ENCODE measurements around the gene RAI1. TPM values are rescaled to one million over a fixed set of nuclear protein-coding genes. Genes with fewer than 3 reads are reported as not detected.
A peak's percentile ranks its signal among the peaks of the same experiment; 100 is the strongest.

RAI1 gene
- total RNA-seq, 2 experiments from 2014 or later: 10.5 to 11.0 TPM

DNA sequence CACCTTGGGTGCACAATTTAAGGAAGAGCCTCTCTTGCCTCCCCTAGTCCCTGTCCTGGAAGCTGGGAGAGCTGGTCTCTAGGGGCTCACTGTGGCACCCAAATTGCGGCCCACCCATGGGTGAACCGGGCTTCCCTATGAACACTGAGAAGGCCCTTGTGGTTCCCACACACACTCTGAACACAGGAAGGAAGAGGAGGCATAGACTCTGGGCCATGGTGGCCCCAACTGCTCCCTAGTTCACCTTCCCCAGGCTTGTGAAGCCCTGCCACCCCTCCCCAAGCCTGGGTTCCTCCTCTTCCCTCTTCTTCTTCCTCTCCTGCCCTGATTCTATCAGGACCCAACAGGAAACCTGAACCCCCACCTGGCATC lies 145.1 kb downstream of the RAI1 start:
- CTCF ChIA-PET: interaction anchor here (0.8 to 1.2 kb wide), 2 partner anchors 10 to 14 kb away, joined by 4 to 5 read pairs; partner anchors contain the start of gene SREBF1
- peaks cover 23% of the 10 kb centered on the region for H3K36me3 Mint-ChIP-seq
- H3K27ac Mint-ChIP-seq: peak overlapping the region; percentile 92
- H3K4me1 Mint-ChIP-seq (ENCODE audit: low read depth): peaks cover 74% of the 10 kb centered on the region
- H3K27me3 Mint-ChIP-seq: no peaks in the 10 kb centered on the region
- POLR2A ChIA-PET: interaction anchor here (0.8 to 10.2 kb wide), 3 partner anchors 10 to 28 kb away, joined by 7 to 135 read pairs (median 7); partner anchors contain the start of gene SREBF1
- intact Hi-C loops (cut with micrococcal nuclease): loop anchor here (1.0 kb wide), 1 partner anchor 23 kb away; no protein-coding TSS in a partner anchor
- DNase-seq: no peak
- peak overlapping the region; percentile 40 for H3K4me3 Mint-ChIP-seq
- no peaks in the 10 kb centered on the region for H3K9me3 Mint-ChIP-seq

DNA sequence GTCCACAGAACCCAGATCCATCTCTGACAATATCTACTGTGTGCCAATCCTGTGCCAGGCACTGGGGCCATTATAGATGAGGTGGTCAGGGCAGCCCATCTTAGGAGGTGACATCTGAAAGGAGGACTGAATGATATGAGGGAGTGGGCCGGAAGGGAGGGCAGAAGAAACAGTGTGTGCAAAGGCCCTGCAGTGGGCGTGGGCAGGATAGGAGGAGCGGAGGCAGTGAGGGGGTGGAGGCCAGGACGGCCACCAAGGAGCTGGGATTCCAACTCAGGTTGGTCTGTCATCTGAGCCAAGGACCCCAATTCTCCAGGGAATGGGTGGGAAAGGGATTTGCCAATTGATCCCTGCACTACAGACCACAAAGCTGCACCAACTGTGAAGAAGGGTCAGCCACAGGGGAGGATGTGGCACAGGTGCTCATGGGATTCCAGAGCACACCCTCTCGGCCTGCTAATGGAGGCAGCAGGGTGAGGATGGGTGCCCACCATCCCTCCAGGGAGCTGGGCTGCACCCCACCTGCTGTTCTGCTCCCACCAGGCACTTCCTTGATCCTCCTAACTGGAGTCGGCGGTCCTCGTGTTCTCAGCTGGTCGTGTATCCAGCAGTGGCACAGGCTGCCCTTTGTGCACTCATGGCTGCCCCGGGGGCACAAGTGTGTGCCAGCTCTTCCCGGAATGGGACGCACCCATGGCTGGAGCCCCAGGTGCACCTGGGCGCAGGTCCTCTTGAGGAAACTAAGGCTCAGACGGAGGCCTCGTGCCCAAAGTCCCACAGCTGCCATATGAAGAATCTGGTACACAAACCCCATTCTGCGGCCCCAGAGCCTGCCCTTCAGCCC lies 145.9 kb downstream of the RAI1 start:
- no peak overlapping the region for H3K4me3 Mint-ChIP-seq

DNA sequence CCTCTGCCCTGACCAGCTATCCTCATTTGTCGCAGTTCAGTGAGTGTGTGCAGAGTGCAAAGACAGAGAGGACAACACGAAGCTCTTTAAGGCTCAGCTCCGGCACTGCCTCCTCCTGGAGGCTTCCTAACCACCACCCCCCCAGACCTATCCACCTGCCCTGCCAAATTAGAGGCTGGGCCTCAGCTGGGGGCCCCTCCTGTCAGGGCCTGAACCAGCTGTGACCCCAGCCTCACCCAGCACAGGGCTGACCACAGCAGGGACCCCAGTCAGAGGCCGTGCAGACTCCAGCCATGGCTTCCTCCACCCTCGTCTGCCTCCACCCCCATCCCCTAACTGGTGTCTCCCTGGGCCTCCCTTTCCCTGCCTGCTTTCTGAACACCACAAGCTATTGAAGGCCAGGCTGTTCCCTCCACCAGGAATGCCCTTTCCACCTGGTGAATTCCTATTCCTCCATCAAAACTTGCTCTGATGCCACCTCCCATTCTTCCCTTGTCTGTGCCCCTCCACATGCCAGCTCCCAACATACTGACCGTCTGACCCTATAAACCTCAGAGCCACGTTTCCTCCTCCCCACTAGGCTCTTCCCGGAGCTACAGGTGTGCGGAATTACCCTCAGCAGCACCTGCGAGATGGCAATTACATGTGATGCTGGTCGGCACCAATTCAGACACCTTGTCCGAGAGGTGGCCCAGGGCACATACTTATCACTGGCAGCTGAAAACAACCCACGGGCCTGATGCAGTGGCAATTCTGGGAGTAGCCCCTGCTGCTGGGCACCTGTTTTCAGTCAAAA lies 146.8 kb downstream of the RAI1 start:
- Mint-ChIP-seq H3K36me3 (peaks cover 24% of the 10 kb centered on the region), H3K4me1 (ENCODE audit: low read depth) (peaks cover 63% of the 10 kb centered on the region), H3K4me3 (no peak overlapping the region), H3K27ac (peak overlapping the region; percentile 73), H3K9me3 (no peaks in the 10 kb centered on the region), H3K27me3 (no peaks in the 10 kb centered on the region)
- DNase-seq: no peak
- CTCF ChIA-PET: interaction anchor here (0.9 to 1.0 kb wide), 2 partner anchors 8 to 32 kb away, joined by 3 to 4 read pairs; partner anchors contain the start of gene SREBF1
- intact Hi-C loops (cut with micrococcal nuclease): no loop called here
- POLR2A ChIA-PET: interaction anchor here (1.0 to 10.2 kb wide), 3 partner anchors 8 to 26 kb away, joined by 3 to 135 read pairs (median 3); partner anchors contain the start of gene SREBF1

More for the DNA sequence above, 145.9 kb downstream of the RAI1 start:
- no peak for DNase-seq
- intact Hi-C loops (cut with micrococcal nuclease): loop anchor here (1.0 kb wide), 1 partner anchor 22 kb away; no protein-coding TSS in a partner anchor
- Mint-ChIP-seq H3K9me3 (no peaks in the 10 kb centered on the region), H3K27me3 (no peaks in the 10 kb centered on the region), H3K27ac (peak overlapping the region; percentile 92), H3K36me3 (peaks cover 27% of the 10 kb centered on the region), H3K4me1 (ENCODE audit: low read depth) (peaks cover 68% of the 10 kb centered on the region)
- POLR2A ChIA-PET: interaction anchor here (1.3 to 10.2 kb wide), 2 partner anchors 9 to 20 kb away, joined by 3 to 135 read pairs; partner anchors contain the start of gene SREBF1
- CTCF ChIA-PET: interaction anchor here (0.9 to 1.2 kb wide), 3 partner anchors 9 to 33 kb away, joined by 3 to 5 read pairs (median 4); partner anchors contain the start of gene SREBF1

DNA sequence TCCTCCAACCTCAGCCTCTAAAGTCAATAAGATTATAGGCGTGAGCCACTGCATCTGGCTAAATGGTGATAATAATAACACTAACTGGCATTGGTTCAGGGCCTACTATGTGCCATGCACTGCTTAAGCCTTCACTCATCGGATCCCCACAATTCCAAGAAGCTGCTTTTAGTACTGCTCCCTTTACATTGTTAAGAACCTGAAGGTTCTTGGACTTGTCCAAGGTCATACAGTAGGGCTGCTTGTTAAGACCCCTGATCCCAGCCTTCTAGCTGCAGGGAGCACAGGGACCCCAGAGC lies 149.0 kb downstream of the RAI1 start:
- peaks cover 42% of the 10 kb centered on the region for H3K36me3 Mint-ChIP-seq
- ChIA-PET CTCF (interaction anchor here (1.1 kb wide), 1 partner anchor 24 kb away, joined by 4 read pairs; no protein-coding TSS in a partner anchor), POLR2A (interaction anchor here (1.1 kb wide), 1 partner anchor 19 kb away, joined by 3 read pairs; no protein-coding TSS in a partner anchor)
- H3K4me1 Mint-ChIP-seq (ENCODE audit: low read depth): peaks cover 63% of the 10 kb centered on the region
- DNase-seq: no peak
- no peaks in the 10 kb centered on the region for H3K27me3 Mint-ChIP-seq
- H3K4me3 Mint-ChIP-seq: no peak overlapping the region
- no peaks in the 10 kb centered on the region for H3K9me3 Mint-ChIP-seq
- H3K27ac Mint-ChIP-seq: no peak overlapping the region
- intact Hi-C loops (cut with micrococcal nuclease): no loop called here

DNA sequence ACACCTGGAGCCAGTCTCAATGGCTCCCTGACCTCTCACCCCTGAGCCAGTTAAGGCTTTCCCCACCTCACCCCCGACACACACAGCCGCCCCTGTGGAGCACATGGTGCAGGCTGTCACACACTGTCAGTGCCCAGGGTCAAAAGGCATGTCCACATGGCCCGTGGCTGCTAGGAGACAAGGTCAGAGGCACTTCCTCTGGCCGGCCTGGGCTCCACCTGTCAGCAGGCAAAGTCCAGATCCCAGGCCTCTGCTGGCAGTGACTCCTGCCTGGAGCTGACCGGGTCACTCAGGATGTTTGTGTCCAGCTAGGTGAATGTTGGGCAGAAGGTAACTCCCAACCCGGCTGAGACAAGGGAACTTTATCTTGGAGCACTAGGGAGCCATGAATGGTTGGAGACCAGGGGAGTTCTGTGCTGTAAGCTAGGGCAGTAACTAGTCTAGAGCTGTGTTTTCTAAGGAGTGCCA lies 149.5 kb downstream of the RAI1 start:
- Mint-ChIP-seq H3K9me3 (no peaks in the 10 kb centered on the region), H3K27ac (no peak overlapping the region), H3K27me3 (no peaks in the 10 kb centered on the region), H3K4me3 (no peak overlapping the region), H3K36me3 (peaks cover 46% of the 10 kb centered on the region), H3K4me1 (ENCODE audit: low read depth) (peaks cover 62% of the 10 kb centered on the region)
- CTCF ChIA-PET: no interaction called here
- DNase-seq: no peak
- POLR2A ChIA-PET: interaction anchor here (0.7 to 1.1 kb wide), 2 partner anchors 19 to 201 kb away, joined by 3 read pairs; no protein-coding TSS in a partner anchor
- intact Hi-C loops (cut with micrococcal nuclease): no loop called here

DNA sequence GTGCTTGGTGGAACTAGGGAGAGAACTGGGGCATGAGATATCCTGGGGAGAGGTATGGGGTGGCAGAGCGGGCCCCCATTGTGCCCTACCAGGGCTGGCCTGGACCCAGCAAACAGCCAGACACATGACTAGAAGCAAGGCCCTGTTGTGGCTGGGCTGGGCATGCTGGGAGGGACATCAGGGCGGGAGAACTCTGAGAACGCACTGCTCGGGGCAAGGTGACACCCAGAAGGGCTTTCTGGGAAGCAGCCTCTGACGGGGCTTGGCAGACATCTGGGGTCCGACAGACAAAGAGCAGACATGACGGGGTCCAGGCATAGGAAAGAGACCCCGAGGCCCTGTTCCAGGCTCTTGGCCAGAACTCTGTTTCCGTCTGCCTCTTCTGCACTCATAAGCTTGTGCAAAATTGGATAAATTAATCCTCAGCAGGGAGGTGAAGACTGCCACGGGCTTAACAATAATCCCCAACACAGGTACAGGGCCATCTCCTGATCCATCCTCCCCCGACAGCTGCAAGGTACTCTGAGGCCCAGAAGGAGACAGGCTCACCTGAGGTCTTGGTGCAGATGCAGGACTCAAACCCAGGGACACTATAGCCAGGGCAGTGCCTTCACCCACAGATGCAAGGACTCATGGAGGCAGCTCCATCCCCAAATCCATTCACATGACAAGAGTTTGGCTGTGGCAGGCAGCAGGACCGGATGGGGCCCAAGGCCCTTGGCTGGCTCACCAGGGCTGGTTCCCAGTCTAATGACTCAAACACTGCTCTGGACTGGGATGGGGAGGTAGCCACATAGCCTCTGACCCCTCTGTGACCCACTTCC lies 150.2 kb downstream of the RAI1 start:
- Mint-ChIP-seq H3K9me3 (no peaks in the 10 kb centered on the region), H3K27ac (no peak overlapping the region), H3K4me1 (ENCODE audit: low read depth) (peaks cover 59% of the 10 kb centered on the region), H3K36me3 (peaks cover 49% of the 10 kb centered on the region), H3K27me3 (no peaks in the 10 kb centered on the region), H3K4me3 (no peak overlapping the region)
- ChIA-PET POLR2A (interaction anchor here (0.7 kb wide), 1 partner anchor 201 kb away, joined by 3 read pairs; no protein-coding TSS in a partner anchor), CTCF (interaction anchor here (0.8 kb wide), 1 partner anchor 18 kb away, joined by 3 read pairs; no protein-coding TSS in a partner anchor)
- intact Hi-C loops (cut with micrococcal nuclease): no loop called here
- DNase-seq: no peak

DNA sequence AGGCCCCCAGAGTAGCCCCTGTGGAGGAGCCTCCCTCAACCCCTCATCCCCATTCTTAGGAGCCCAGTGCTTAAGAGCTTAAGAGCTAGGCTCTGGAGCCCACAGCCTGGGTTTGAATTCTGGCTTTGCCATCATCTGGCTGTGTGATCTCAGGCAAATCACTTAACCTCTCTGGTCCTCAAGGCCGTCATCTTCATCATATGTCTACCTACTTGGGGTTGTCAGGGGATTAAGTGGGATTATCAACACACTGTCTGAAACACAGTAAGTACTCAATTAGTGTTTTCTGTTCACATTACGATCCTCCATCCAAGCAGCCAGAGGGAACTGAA lies 150.7 kb downstream of the RAI1 start:
- H3K36me3 Mint-ChIP-seq: peaks cover 45% of the 10 kb centered on the region
- no peak overlapping the region for H3K27ac Mint-ChIP-seq
- ChIA-PET CTCF (interaction anchor here (0.8 kb wide), 1 partner anchor 17 kb away, joined by 3 read pairs; no protein-coding TSS in a partner anchor), POLR2A (no interaction called here)
- peaks cover 55% of the 10 kb centered on the region for H3K4me1 Mint-ChIP-seq (ENCODE audit: low read depth)
- H3K4me3 Mint-ChIP-seq: no peak overlapping the region
- intact Hi-C loops (cut with micrococcal nuclease): no loop called here
- no peaks in the 10 kb centered on the region for H3K27me3 Mint-ChIP-seq
- no peaks in the 10 kb centered on the region for H3K9me3 Mint-ChIP-seq
- DNase-seq: no peak

DNA sequence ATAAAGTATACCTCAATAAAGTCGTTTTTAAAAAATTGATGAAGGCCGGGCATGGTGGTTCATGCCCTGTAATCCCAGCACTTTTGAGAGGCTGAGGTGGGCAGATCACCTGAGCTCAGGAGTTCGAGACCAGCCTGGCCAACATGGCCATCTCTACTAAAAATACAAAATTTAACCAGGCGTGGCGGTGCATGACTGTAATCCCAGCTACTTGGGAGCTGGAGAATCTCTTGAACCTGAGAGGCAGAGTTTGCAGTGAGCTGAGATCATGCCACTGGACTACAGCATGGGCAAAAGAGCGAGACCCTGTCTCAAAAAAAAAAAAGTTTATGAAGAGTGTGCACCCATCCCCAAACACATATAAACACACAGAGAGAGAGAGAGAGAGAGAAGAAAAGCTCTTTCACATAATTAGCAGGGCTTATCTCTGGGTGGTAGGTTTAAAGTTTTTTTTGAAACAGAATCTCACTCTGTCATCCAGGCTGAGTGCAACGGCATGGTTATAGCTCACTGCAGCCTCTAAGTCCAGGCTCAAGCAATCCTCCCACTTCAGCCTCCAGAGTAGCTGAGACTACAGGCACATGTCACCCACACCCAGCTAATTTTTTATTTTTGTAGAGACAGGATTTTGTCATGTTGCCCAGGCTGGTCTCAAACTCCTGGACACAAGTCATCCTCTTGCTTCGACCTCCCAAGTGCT lies 152.6 kb downstream of the RAI1 start:
- CTCF ChIA-PET: interaction anchor here (0.6 to 1.8 kb wide), 7 partner anchors 13 to 384 kb away, joined by 3 to 5 read pairs (median 3); no protein-coding TSS in a partner anchor
- intact Hi-C loops (cut with micrococcal nuclease): loop anchor here (1.0 kb wide), 1 partner anchor 9 kb away; no protein-coding TSS in a partner anchor

DNA sequence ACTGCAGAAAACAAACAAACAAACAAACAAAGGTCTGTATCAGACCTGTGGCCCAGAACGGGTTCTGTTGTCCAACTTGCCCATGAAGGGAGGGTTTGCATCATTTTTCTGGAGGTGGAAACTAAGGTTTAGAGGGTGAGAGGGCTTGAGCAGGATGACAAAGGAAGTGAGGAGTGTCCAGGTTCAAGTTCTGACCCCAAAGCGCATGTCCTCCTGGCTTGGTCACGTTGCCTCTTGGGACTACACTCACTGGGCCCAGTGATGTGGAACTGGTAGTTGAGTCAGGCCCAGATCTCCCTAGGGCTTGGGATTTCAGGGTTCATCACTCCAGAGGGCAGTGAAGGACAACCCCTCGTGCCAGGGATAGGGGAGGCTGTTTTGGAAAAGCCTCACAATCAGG lies 153.7 kb downstream of the RAI1 start:
- Mint-ChIP-seq H3K27ac (peak overlapping the region; percentile 96), H3K9me3 (no peaks in the 10 kb centered on the region), H3K36me3 (peaks cover 41% of the 10 kb centered on the region), H3K4me3 (peak overlapping the region; percentile 89), H3K27me3 (no peaks in the 10 kb centered on the region), H3K4me1 (ENCODE audit: low read depth) (peaks cover 64% of the 10 kb centered on the region)
- ChIA-PET CTCF (interaction anchor here (1.2 kb wide), 1 partner anchor 13 kb away, joined by 3 read pairs; no protein-coding TSS in a partner anchor), POLR2A (interaction anchor here (0.8 to 6.9 kb wide), 7 partner anchors 11 to 141 kb away, joined by 3 to 135 read pairs (median 10); no protein-coding TSS in a partner anchor)
- no peak for DNase-seq
- intact Hi-C loops (cut with micrococcal nuclease): loop anchor here (1.0 to 5.0 kb wide), 2 partner anchors 10 to 153 kb away; partner anchors contain the start of gene RAI1

More for the DNA sequence above, 152.6 kb downstream of the RAI1 start:
- Mint-ChIP-seq H3K27ac (peak overlapping the region; percentile 96), H3K9me3 (no peaks in the 10 kb centered on the region), H3K4me1 (ENCODE audit: low read depth) (peaks cover 56% of the 10 kb centered on the region), H3K4me3 (peak overlapping the region; percentile 89), H3K36me3 (peaks cover 45% of the 10 kb centered on the region), H3K27me3 (no peaks in the 10 kb centered on the region)
- no peak for DNase-seq
- POLR2A ChIA-PET: interaction anchor here (6.7 to 6.9 kb wide), 3 partner anchors 10 to 21 kb away, joined by 99 to 135 read pairs (median 110); no protein-coding TSS in a partner anchor

Data from activated CD4-positive, alpha-beta memory T cell treated with anti-CD3 and anti-CD28 coated beads for 36 hours (primary cell).